SK-N-SH treated with all-trans-retinoic acid at 6 μM for 48 hours (cell line): Measurements from ENCODE around the gene HSBP1L1.

Source experiments
- ATAC-seq: fragments of 200-7000 bp; cut with Tn5 transposase; 3 replicates; pipeline ENCODE4 v1.9.1; 2020; ENCODE audit warnings: mild to moderate bottlenecking, moderate library complexity
- ARNTL ChIP-seq: fragments of 450-650 bp; formaldehyde crosslinking; IDR thresholded peaks from 2 replicates; pipeline ENCODE4 v1.5.0; 2020; ENCODE audit warnings: low read depth, mild to moderate bottlenecking, moderate library complexity, borderline replicate concordance
- BACH2 ChIP-seq: fragments of 250-450 bp; sonication (Bioruptor Pico); IDR thresholded peaks from 2 replicates; pipeline ENCODE4 v1.9.0; 2021; ENCODE audit warnings: mild to moderate bottlenecking, borderline replicate concordance
- CSDC2 ChIP-seq: fragments of 250-450 bp; sonication (Bioruptor Pico); IDR thresholded peaks from 2 replicates; pipeline ENCODE4 v1.5.0; 2020; ENCODE audit warnings: mild to moderate bottlenecking, moderate library complexity
- ESRRG ChIP-seq: fragments of 250-450 bp; sonication (Bioruptor Pico); IDR thresholded peaks from 2 replicates; pipeline ENCODE4 v1.6.1; 2021; ENCODE audit warnings: mild to moderate bottlenecking
- GLIS3 ChIP-seq: fragments of 250-450 bp; sonication (Bioruptor Pico); IDR thresholded peaks from 2 replicates; pipeline ENCODE4 v1.5.0; 2020; ENCODE audit warnings: mild to moderate bottlenecking, moderate library complexity
- ISL1 ChIP-seq: fragments of 250-450 bp; sonication (Bioruptor Pico); IDR thresholded peaks from 2 replicates; pipeline ENCODE4 v2.1.2; 2022; ENCODE audit warnings: mild to moderate bottlenecking, moderate library complexity
- PPARA ChIP-seq: fragments of 250-450 bp; sonication (Bioruptor Pico); IDR thresholded peaks from 2 replicates; pipeline ENCODE4 v1.5.0; 2020; ENCODE audit warnings: mild to moderate bottlenecking, borderline replicate concordance
- RARB ChIP-seq: fragments of 250-450 bp; sonication (Bioruptor Pico); IDR thresholded peaks from 2 replicates; pipeline ENCODE4 v1.8.0; 2021; ENCODE audit warnings: mild to moderate bottlenecking, moderate library complexity
- SNAI2 ChIP-seq: fragments of 250-450 bp; sonication (Bioruptor Pico); IDR thresholded peaks from 2 replicates; pipeline ENCODE4 v1.5.0; 2020; ENCODE audit warnings: mild to moderate bottlenecking, moderate library complexity
- TCF4 ChIP-seq: fragments of 250-450 bp; sonication (Bioruptor Pico); IDR thresholded peaks from 2 replicates; pipeline ENCODE4 v1.8.0; 2021; ENCODE audit warnings: mild to moderate bottlenecking, moderate library complexity, borderline replicate concordance
- TOX ChIP-seq: fragments of 250-450 bp; sonication (Bioruptor Pico); IDR thresholded peaks from 2 replicates; pipeline ENCODE4 v1.8.0; 2021; ENCODE audit warnings: mild to moderate bottlenecking, moderate library complexity, borderline replicate concordance
- ZC3H10 ChIP-seq: fragments of 250-450 bp; sonication (Bioruptor Pico); IDR thresholded peaks from 2 replicates; pipeline ENCODE4 v1.5.1; 2021; ENCODE audit warnings: mild to moderate bottlenecking, moderate library complexity
- ZFP3 ChIP-seq: fragments of 250-450 bp; sonication (Bioruptor Pico); IDR thresholded peaks from 2 replicates; pipeline ENCODE4 v1.5.0; 2020; ENCODE audit warnings: mild to moderate bottlenecking, moderate library complexity
- ZFP30 ChIP-seq: fragments of 450-650 bp; formaldehyde crosslinking; IDR thresholded peaks from 2 replicates; pipeline ENCODE4 v1.5.0; 2022; ENCODE audit warnings: mild to moderate bottlenecking, moderate library complexity
- ZNF565 ChIP-seq: fragments of 450-650 bp; formaldehyde crosslinking; conservative IDR thresholded peaks from 2 replicates; pipeline ENCODE4 v1.5.0; 2020; ENCODE audit warnings: low read depth, mild to moderate bottlenecking, moderate library complexity
- ZNF70 ChIP-seq: fragments of 450-650 bp; formaldehyde crosslinking; IDR thresholded peaks from 2 replicates; pipeline ENCODE4 v1.5.0; 2020; ENCODE audit warnings: mild to moderate bottlenecking, moderate library complexity
- ZNF8 ChIP-seq: fragments of 450-650 bp; formaldehyde crosslinking; IDR thresholded peaks from 2 replicates; pipeline ENCODE4 v1.5.0; 2020; ENCODE audit warnings: mild to moderate bottlenecking, moderate library complexity
- TF ChIP-seq, protein P1 (sequence below): fragments of 250-450 bp; sonication (Bioruptor Pico); IDR thresholded peaks from 2 replicates; pipeline ENCODE4 v1.8.0; 2020; ENCODE audit warnings: mild to moderate bottlenecking, moderate library complexity, borderline replicate concordance
- TF ChIP-seq, protein P2 (sequence below): fragments of 250-450 bp; sonication (Bioruptor Pico); IDR thresholded peaks from 2 replicates; pipeline ENCODE4 v1.5.0; 2020; ENCODE audit warnings: mild to moderate bottlenecking, moderate library complexity
- TF ChIP-seq, protein P3 (sequence below): fragments of 250-450 bp; sonication (Bioruptor Pico); IDR thresholded peaks from 2 replicates; pipeline ENCODE4 v1.8.0; 2021; ENCODE audit warnings: low read depth, mild to moderate bottlenecking, moderate library complexity, borderline replicate concordance
- TF ChIP-seq, protein P4 (sequence below): fragments of 250-450 bp; sonication (Bioruptor Pico); IDR thresholded peaks from 2 replicates; pipeline ENCODE4 v1.5.1; 2020; ENCODE audit warnings: low read depth, mild to moderate bottlenecking, moderate library complexity
- TF ChIP-seq, protein P5 (sequence below): fragments of 250-450 bp; sonication (Bioruptor Pico); IDR thresholded peaks from 2 replicates; pipeline ENCODE4 v1.5.1; 2021; ENCODE audit warnings: mild to moderate bottlenecking, moderate library complexity

Gene HSBP1L1

DNA sequence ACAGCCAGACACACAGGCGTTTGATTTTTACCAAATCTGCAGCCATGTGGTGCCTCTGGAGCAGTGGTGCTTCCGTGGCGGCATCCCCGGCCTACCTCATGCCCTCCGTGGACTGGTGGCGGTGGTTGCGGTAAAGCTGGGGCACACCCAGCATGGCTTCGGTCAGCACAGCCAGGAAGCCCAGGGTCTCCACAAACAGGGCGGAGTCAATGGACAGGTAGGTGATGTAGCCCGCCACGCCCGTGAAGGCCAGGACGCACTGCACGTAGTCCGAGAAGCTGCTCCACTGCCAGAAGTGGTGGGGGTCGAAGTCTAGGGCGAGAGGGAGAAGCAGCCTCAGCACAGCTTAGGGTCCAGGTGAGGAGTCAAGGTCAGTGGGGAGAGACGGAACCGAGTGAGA is 45.4 kb upstream of the HSBP1L1 start:
- TF ChIP-seq, protein P1, sequence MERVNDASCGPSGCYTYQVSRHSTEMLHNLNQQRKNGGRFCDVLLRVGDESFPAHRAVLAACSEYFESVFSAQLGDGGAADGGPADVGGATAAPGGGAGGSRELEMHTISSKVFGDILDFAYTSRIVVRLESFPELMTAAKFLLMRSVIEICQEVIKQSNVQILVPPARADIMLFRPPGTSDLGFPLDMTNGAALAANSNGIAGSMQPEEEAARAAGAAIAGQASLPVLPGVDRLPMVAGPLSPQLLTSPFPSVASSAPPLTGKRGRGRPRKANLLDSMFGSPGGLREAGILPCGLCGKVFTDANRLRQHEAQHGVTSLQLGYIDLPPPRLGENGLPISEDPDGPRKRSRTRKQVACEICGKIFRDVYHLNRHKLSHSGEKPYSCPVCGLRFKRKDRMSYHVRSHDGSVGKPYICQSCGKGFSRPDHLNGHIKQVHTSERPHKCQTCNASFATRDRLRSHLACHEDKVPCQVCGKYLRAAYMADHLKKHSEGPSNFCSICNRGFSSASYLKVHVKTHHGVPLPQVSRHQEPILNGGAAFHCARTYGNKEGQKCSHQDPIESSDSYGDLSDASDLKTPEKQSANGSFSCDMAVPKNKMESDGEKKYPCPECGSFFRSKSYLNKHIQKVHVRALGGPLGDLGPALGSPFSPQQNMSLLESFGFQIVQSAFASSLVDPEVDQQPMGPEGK (CRISPR knock-in tag), result no peak
- TF ChIP-seq, protein P2, sequence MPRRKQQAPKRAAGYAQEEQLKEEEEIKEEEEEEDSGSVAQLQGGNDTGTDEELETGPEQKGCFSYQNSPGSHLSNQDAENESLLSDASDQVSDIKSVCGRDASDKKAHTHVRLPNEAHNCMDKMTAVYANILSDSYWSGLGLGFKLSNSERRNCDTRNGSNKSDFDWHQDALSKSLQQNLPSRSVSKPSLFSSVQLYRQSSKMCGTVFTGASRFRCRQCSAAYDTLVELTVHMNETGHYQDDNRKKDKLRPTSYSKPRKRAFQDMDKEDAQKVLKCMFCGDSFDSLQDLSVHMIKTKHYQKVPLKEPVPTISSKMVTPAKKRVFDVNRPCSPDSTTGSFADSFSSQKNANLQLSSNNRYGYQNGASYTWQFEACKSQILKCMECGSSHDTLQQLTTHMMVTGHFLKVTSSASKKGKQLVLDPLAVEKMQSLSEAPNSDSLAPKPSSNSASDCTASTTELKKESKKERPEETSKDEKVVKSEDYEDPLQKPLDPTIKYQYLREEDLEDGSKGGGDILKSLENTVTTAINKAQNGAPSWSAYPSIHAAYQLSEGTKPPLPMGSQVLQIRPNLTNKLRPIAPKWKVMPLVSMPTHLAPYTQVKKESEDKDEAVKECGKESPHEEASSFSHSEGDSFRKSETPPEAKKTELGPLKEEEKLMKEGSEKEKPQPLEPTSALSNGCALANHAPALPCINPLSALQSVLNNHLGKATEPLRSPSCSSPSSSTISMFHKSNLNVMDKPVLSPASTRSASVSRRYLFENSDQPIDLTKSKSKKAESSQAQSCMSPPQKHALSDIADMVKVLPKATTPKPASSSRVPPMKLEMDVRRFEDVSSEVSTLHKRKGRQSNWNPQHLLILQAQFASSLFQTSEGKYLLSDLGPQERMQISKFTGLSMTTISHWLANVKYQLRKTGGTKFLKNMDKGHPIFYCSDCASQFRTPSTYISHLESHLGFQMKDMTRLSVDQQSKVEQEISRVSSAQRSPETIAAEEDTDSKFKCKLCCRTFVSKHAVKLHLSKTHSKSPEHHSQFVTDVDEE (CRISPR knock-in tag), result no peak
- TF ChIP-seq ZNF70 (CRISPR knock-in tag) (no peak), ZNF8 (CRISPR knock-in tag) (no peak), CSDC2 (CRISPR knock-in tag) (no peak), ZFP30 (no peak), GLIS3 (no peak), TOX (no peak), ZC3H10 (CRISPR knock-in tag) (no peak), BACH2 (CRISPR knock-in tag) (no peak), ZNF565 (no peak), SNAI2 (CRISPR knock-in tag) (no peak)
- TF ChIP-seq, protein P3, sequence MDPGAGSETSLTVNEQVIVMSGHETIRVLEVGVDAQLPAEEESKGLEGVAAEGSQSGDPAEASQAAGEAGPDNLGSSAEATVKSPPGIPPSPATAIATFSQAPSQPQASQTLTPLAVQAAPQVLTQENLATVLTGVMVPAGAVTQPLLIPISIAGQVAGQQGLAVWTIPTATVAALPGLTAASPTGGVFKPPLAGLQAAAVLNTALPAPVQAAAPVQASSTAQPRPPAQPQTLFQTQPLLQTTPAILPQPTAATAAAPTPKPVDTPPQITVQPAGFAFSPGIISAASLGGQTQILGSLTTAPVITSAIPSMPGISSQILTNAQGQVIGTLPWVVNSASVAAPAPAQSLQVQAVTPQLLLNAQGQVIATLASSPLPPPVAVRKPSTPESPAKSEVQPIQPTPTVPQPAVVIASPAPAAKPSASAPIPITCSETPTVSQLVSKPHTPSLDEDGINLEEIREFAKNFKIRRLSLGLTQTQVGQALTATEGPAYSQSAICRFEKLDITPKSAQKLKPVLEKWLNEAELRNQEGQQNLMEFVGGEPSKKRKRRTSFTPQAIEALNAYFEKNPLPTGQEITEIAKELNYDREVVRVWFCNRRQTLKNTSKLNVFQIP, result no peak
- TF ChIP-seq, all 23 proteins: peak for 0
- ATAC-seq, result no peak

DNA sequence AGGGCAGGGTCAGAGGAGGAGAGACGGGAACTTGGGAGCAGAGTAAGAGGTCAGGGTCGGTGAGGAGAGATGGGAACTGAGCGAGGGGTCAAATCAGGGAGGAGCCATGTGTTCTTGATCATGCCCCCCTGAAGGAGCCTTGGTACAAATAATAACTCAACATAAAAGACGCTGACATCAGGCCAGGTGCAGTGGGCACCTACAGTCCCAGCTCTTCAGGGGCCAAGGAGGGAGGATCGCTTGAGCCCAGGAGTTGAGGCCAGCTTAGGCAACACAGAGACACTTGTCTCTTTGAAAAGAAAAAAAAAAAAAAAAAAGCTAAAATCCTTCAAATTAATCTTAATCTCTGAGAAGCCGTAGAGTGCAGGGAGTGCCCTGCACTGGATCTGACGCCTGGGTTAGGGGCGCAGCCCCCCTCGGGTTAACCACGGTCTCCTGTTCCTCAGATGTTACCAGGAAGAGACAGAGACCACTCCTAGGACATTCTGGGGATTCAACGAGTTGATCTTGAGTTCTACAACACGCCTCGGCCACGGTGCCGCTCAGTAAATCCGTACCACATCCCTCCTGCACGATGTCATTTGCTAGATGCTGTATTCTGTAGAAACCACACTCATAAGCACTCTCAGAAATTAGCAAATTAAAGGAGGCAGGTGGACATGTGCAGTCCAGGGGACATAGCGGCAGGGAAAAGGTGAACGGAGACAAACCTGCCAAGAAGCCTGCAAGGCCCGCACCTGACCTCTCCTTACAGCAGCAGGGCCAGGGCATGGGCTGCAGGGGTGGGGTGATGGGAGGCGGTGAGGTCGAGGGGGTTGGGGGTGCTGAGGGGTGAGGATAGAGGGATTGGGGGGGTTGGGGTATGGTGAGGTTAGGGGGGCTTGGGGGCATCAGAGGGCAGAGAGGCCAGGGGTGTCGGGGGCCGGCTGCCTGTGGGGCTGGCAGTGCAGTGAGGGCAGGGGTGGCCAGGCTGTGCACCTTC is 42.2 kb upstream of the HSBP1L1 start:
- ATAC-seq, result no peak
- TF ChIP-seq PPARA (CRISPR knock-in tag), result no peak
- no peak for TF ChIP-seq GLIS3
- TF ChIP-seq ARNTL (CRISPR knock-in tag), result no peak
- TF ChIP-seq BACH2 (CRISPR knock-in tag), result no peak
- TF ChIP-seq TCF4 (CRISPR knock-in tag), result no peak
- TF ChIP-seq, protein P4, sequence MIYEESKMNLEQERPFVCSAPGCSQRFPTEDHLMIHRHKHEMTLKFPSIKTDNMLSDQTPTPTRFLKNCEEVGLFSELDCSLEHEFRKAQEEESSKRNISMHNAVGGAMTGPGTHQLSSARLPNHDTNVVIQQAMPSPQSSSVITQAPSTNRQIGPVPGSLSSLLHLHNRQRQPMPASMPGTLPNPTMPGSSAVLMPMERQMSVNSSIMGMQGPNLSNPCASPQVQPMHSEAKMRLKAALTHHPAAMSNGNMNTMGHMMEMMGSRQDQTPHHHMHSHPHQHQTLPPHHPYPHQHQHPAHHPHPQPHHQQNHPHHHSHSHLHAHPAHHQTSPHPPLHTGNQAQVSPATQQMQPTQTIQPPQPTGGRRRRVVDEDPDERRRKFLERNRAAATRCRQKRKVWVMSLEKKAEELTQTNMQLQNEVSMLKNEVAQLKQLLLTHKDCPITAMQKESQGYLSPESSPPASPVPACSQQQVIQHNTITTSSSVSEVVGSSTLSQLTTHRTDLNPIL (CRISPR knock-in tag), result no peak
- TF ChIP-seq ESRRG (CRISPR knock-in tag), result no peak
- no peak for TF ChIP-seq ISL1
- no peak for TF ChIP-seq ZNF565
- no peak for TF ChIP-seq ZNF70 (CRISPR knock-in tag)
- TF ChIP-seq, protein P5, sequence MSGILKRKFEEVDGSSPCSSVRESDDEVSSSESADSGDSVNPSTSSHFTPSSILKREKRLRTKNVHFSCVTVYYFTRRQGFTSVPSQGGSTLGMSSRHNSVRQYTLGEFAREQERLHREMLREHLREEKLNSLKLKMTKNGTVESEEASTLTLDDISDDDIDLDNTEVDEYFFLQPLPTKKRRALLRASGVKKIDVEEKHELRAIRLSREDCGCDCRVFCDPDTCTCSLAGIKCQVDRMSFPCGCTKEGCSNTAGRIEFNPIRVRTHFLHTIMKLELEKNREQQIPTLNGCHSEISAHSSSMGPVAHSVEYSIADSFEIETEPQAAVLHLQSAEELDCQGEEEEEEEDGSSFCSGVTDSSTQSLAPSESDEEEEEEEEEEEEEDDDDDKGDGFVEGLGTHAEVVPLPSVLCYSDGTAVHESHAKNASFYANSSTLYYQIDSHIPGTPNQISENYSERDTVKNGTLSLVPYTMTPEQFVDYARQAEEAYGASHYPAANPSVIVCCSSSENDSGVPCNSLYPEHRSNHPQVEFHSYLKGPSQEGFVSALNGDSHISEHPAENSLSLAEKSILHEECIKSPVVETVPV (CRISPR knock-in tag), result no peak
- TF ChIP-seq, protein P2 (CRISPR knock-in tag), result no peak
- TF ChIP-seq RARB (CRISPR knock-in tag), result no peak
- no peak for TF ChIP-seq SNAI2 (CRISPR knock-in tag)
- no peak for TF ChIP-seq ZNF8 (CRISPR knock-in tag)
- no peak for TF ChIP-seq ZFP3 (CRISPR knock-in tag)
- TF ChIP-seq, protein P1 (CRISPR knock-in tag), result no peak
- TF ChIP-seq, all 23 proteins: peak for 0
